ENCODE data around the gene ZMIZ1.

The ZMIZ1 gene

DNA sequence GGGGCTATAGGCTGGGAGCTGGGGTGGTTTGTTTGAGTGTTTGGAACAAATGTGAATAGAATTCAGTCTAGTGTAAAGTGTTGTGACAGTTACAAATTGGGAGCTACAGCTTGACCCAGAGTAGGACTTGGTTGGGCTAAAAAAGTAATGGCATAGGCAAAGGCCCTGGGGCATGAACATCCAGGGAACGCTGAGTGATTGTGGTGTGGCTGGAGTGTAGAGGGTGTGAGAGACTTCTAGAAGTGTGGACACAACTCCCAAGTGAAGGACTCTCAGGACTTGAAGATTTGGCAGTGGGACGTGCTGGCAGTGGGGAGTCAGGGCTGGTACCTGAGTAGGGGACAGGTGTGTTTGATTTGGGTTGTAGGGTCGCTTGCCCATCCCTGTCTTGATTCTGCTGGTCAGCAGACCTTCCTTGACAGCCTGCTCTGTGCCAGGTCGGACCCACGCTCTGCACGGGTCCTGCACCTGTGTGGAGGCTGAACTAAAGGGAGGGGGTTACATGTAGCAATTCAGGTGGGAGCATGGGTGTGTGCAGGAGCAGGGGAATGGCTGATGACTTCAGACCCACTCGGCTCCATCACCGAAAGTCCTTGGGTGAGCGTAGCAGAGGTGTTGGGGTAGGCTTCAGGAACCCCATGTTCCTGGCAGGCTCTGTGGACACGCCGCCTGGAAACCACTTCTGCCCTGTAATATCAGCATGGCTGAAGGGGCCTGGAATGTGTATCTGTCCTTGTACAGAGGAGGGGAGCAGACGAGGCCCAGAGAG, 43.3 kb downstream of the ZMIZ1 start:
- peaks cover 5% of the 10 kb centered on the region for H3K36me3 Mint-ChIP-seq (ENCODE audit: insufficient read depth)
- H3K9me3 Mint-ChIP-seq, result no peaks in the 10 kb centered on the region
- ATAC-seq (replicated peaks; ENCODE audit: extremely low read depth, poor library complexity, severe bottlenecking), result no peak
- no peaks in the 10 kb centered on the region for H3K27me3 Mint-ChIP-seq
- no peak for DNase-seq (ENCODE audit: low spot score in 2 of 2)
- no peak overlapping the region for H3K4me3 Mint-ChIP-seq
- no peak overlapping the region for H3K27ac Mint-ChIP-seq (ENCODE audit: low read depth)
- H3K4me1 Mint-ChIP-seq, result peaks cover 35% of the 10 kb centered on the region

DNA sequence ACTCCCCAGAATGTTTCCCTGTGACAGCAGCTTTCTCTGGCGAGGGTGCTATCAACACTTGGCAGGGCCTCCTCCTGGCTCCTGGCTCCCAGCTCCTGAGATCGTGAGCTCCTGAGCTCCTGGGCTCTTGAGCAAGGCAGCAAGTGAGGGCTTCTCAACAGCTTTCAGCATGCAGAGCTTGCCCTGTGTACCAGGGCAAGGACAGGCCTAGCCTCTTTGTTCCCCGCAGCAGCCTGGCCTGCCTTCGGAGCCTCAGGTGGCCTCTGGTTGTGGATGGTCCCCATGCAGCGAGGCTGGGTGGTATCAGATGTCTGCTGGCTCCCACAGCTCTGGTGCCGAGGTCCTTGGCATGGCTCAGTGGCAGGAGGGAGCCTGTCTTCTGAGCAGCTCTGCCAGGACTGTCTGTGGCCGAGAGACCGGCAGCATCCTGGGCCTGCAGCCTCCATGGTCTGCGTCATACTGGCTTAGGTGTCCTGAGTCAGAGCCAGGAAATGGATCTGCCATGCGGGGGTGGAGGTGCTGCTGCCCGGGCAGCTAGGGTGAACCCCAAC, 44.2 kb downstream of the ZMIZ1 start:
- DNase-seq (ENCODE audit: low spot score in 2 of 2) (no peak), ATAC-seq (replicated peaks; ENCODE audit: extremely low read depth, poor library complexity, severe bottlenecking) (no peak)
- peaks cover 3% of the 10 kb centered on the region for H3K36me3 Mint-ChIP-seq (ENCODE audit: insufficient read depth)

DNA sequence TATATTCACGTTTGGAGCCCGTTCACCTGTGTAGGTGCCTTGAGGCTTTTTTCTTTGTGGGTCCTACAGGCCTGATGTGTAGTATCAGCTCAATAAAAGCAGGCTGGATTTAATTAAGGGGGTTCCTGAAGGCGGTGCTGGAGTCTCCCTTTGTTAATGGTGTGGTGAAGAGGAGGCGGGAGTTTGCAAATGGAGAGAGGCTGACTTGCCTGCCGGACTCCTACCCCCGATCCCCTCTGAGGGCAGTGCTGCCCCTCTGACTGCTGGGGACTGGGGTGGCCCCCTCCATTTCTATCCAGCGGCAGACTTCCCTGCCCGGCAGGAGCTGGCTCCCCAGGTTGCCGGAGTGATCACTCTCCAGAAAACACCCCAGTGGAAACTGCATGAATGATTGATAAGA, 45.1 kb downstream of the ZMIZ1 start:
- Mint-ChIP-seq H3K4me3 (no peak overlapping the region), H3K27ac (ENCODE audit: low read depth) (no peak overlapping the region), H3K4me1 (peaks cover 40% of the 10 kb centered on the region), H3K9me3 (no peaks in the 10 kb centered on the region), H3K27me3 (no peaks in the 10 kb centered on the region), H3K36me3 (ENCODE audit: insufficient read depth) (peaks cover 4% of the 10 kb centered on the region)
- ATAC-seq (replicated peaks; ENCODE audit: extremely low read depth, poor library complexity, severe bottlenecking) (no peak), DNase-seq (ENCODE audit: low spot score in 2 of 2) (no peak)

More for the DNA sequence above, 44.2 kb downstream of the ZMIZ1 start:
- Mint-ChIP-seq H3K27me3 (no peaks in the 10 kb centered on the region), H3K9me3 (no peaks in the 10 kb centered on the region), H3K4me1 (peaks cover 40% of the 10 kb centered on the region), H3K4me3 (no peak overlapping the region), H3K27ac (ENCODE audit: low read depth) (no peak overlapping the region)

DNA sequence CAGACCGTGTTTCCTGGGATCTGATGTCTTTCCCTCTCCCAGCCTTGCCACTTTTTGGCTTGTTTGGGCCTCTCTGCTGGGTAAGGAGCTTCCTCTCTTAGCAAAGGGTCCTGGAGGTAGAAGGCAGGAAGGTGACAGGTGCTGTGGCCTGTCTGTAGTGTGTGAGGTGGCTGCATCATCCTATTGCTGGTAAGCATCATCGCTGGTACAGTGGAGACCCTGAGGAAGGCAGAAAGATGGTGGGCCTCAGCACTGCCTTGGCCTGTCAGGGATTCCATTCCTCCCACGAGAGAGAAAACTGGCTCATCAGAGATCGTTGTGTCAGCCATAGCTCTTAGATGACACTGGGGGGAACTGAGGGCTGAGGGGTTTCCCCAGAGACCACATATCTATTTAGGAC, 46.5 kb downstream of the ZMIZ1 start:
- Mint-ChIP-seq H3K36me3 (ENCODE audit: insufficient read depth) (peaks cover 4% of the 10 kb centered on the region), H3K4me1 (peaks cover 40% of the 10 kb centered on the region), H3K27ac (ENCODE audit: low read depth) (no peak overlapping the region), H3K27me3 (no peaks in the 10 kb centered on the region), H3K4me3 (no peak overlapping the region), H3K9me3 (no peaks in the 10 kb centered on the region)
- ATAC-seq (replicated peaks; ENCODE audit: extremely low read depth, poor library complexity, severe bottlenecking) (no peak), DNase-seq (ENCODE audit: low spot score in 2 of 2) (no peak)

DNA sequence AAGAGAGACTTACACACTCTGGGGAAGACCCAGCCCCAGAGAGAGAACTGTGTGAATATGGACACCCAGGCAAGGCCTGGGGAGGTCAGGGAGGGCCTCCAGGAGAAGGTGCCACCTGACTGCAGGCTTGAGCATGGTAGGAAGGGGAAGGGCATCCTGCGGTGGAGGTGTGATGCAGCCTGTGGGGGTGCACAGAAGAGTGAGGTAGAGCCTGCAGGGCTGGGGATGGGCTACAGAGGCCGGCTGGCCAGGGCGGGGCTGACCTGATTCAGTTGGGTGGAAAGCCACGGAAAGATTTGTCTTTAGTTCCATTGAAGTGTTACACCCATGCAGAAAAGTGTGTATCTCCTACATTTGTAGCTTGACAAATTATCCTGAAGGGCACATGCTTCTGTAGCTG, 47.6 kb downstream of the ZMIZ1 start:
- H3K27me3 Mint-ChIP-seq, result no peaks in the 10 kb centered on the region
- H3K27ac Mint-ChIP-seq (ENCODE audit: low read depth), result peak overlapping the region; percentile 80
- no peak for ATAC-seq (replicated peaks; ENCODE audit: extremely low read depth, poor library complexity, severe bottlenecking)
- no peaks in the 10 kb centered on the region for H3K9me3 Mint-ChIP-seq
- H3K36me3 Mint-ChIP-seq (ENCODE audit: insufficient read depth), result peaks cover 4% of the 10 kb centered on the region
- no peak for DNase-seq (ENCODE audit: low spot score in 2 of 2)
- H3K4me3 Mint-ChIP-seq, result no peak overlapping the region
- H3K4me1 Mint-ChIP-seq, result peaks cover 40% of the 10 kb centered on the region

DNA sequence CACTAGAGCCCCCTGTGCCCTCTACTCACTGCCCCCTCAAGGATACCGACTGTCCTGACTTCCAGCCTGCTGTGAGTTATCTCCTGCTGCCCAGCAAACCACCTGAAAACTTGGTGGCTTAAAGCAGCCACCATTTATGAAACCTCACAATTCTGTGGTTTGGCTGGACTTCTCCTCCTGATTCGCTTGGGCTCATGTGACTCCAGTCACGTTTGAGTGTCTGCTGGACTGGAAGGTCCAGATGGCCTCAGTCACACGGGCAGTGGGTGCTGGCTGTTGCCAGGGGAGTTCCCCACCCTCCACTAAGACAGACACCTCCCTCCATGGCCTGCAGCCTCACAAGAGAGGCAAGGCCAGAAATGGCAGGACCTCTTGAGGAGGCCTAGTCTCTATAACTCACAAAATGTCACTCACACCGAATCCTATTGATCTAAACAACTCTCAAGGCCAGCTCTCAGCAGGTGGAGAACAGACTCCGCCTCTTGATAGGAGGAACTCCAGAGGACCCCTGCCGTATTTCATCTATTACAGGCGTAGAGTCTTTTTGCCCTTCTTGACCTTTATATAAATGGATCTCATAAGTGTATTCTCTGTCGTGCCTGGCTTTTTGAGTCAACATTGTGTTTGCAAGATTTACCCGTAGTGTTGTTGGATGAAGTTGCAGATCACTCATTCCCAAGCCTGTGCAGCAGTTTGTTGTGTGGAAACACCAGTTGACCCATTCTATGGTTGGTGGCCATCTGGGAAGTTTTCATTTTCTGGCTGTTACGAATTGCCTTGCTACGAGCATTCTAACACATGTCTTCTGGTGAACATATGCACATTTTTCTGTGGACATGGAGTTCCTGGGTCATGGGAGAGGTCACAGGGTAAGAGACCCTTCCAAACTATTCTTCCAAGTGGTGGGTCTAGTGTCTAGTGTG, 48.3 kb downstream of the ZMIZ1 start:
- H3K27me3 Mint-ChIP-seq, result no peaks in the 10 kb centered on the region
- no peak overlapping the region for H3K4me3 Mint-ChIP-seq
- peak overlapping the region; percentile 80 for H3K27ac Mint-ChIP-seq (ENCODE audit: low read depth)
- ATAC-seq (replicated peaks; ENCODE audit: extremely low read depth, poor library complexity, severe bottlenecking), result no peak
- H3K36me3 Mint-ChIP-seq (ENCODE audit: insufficient read depth), result peaks cover 4% of the 10 kb centered on the region
- peaks cover 40% of the 10 kb centered on the region for H3K4me1 Mint-ChIP-seq
- DNase-seq (ENCODE audit: low spot score in 2 of 2), result no peak
- no peaks in the 10 kb centered on the region for H3K9me3 Mint-ChIP-seq

DNA sequence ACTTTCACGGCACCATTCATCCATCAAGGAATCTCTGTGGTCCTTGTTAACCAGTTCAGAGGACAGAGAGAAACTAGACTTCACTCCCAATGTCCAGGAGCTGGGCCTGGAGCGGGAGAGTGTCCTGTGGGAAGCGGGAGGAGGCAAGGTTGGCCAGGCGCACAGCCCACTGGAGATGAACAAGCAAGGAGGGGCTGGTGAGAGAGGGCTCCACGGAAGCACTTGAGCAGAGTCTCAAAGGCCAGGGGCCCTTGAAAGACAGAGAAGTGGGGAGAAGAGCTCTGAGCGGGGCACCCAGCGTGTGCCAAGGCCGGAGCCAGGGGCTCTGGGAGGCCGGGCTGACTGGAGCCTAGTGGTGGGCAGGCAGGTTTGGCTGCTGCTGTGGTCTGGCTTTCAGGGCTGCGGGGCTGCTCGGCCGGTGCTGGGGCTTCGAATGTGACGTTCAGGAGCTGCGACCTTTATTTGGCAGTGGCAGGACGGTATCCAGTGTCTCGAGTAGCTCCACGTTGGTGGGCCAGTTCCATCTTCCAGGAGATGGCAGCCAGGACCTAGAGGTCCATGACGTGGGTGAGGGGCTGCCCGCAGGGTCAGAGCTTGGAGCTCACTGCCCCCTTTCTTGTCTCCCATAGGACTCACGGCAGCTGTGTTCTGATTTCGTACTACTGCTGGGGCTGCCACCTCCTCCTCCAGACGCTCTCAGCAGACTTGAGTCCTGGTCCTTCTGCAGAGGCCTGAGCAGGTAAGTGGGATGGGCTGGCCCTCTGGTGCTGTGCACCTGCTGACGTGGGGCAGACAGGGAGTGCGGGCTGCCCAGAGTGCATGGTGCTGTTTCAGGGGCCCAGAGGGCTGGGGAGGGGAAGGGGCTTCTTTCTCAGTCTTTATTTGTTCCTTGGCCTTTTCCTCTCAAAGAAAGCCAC, 49.8 kb downstream of the ZMIZ1 start:
- ATAC-seq (replicated peaks; ENCODE audit: extremely low read depth, poor library complexity, severe bottlenecking), result no peak
- H3K4me1 Mint-ChIP-seq, result peaks cover 38% of the 10 kb centered on the region
- peaks cover 4% of the 10 kb centered on the region for H3K36me3 Mint-ChIP-seq (ENCODE audit: insufficient read depth)
- H3K4me3 Mint-ChIP-seq, result no peak overlapping the region
- H3K9me3 Mint-ChIP-seq, result no peaks in the 10 kb centered on the region
- no peak overlapping the region for H3K27ac Mint-ChIP-seq (ENCODE audit: low read depth)
- no peaks in the 10 kb centered on the region for H3K27me3 Mint-ChIP-seq
- DNase-seq (ENCODE audit: low spot score in 2 of 2), result no peak

DNA sequence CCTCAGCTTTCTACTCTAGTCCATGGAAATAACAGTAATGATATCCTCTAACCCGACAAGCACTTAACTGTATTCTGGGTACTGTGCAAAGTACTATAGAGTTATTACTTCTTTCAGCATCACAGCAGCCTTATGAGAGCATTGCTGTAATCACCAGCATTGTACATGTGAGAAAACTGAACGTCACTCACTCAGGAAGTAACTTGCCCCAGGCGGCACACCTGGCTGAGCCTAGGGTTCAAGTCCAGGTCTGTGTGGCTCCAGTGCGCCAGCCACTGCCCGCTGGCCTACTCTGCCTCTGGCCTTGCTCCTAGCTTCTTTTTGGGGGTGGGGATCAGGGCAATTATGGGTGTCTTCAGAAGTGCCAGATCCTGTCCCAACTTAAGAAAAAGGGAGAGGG, 50.5 kb downstream of the ZMIZ1 start:
- no peak for ATAC-seq (replicated peaks; ENCODE audit: extremely low read depth, poor library complexity, severe bottlenecking)
- Mint-ChIP-seq H3K9me3 (no peaks in the 10 kb centered on the region), H3K4me3 (no peak overlapping the region)

DNA sequence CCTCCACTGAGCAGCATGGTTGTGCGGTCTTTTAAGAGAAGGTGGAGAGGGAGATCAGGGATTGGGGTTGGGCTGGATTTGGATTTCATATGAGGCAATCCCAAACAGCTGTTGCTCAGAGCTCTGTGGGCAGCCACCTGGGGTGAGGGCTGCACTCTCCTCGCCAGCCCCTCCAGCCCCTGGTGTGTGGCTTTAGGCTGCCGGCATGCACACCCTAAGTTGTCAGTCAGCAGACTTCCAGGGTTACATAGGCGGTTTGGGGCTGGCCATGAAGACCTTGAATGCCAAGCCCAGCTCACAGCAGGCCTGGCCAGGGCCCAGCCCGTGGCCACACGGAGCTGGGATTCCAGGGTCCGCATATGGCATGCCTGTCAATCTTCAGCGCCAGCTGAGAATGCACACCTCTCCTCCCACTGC, 54.8 kb downstream of the ZMIZ1 start:
- Mint-ChIP-seq H3K4me3 (no peak overlapping the region), H3K4me1 (peaks cover 15% of the 10 kb centered on the region), H3K9me3 (no peaks in the 10 kb centered on the region), H3K36me3 (ENCODE audit: insufficient read depth) (no peaks in the 10 kb centered on the region), H3K27me3 (no peaks in the 10 kb centered on the region), H3K27ac (ENCODE audit: low read depth) (no peak overlapping the region)
- DNase-seq (ENCODE audit: low spot score in 2 of 2) (no peak), ATAC-seq (replicated peaks; ENCODE audit: extremely low read depth, poor library complexity, severe bottlenecking) (no peak)

More for the DNA sequence above, 50.5 kb downstream of the ZMIZ1 start:
- Mint-ChIP-seq H3K27me3 (no peaks in the 10 kb centered on the region), H3K36me3 (ENCODE audit: insufficient read depth) (peaks cover 3% of the 10 kb centered on the region), H3K4me1 (peaks cover 32% of the 10 kb centered on the region), H3K27ac (ENCODE audit: low read depth) (no peak overlapping the region)
- DNase-seq (ENCODE audit: low spot score in 2 of 2), result no peak

DNA sequence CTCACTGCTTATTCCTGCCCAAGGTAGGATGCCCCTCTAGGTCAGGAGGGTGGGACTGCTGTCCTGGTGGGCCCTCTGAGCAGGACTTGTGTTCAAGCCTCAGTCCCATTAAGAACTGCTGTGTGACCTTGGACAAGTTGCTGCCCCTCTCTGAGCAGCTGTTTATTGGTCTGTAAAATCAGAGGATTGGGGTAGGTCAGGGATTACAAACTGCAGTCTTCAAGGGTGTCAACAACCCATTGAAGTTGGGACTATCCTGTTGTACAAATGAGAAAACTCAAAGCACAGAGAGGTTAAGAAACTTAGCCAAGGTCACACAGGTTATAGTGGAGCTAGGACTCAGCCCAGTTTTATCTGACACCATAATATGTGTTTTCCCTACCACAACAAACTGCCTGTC, 55.3 kb downstream of the ZMIZ1 start:
- no peak for DNase-seq (ENCODE audit: low spot score in 2 of 2)
- Mint-ChIP-seq H3K36me3 (ENCODE audit: insufficient read depth) (no peaks in the 10 kb centered on the region), H3K27ac (ENCODE audit: low read depth) (no peak overlapping the region), H3K9me3 (no peaks in the 10 kb centered on the region), H3K27me3 (no peaks in the 10 kb centered on the region), H3K4me1 (peaks cover 16% of the 10 kb centered on the region), H3K4me3 (no peak overlapping the region)
- no peak for ATAC-seq (replicated peaks; ENCODE audit: extremely low read depth, poor library complexity, severe bottlenecking)

DNA sequence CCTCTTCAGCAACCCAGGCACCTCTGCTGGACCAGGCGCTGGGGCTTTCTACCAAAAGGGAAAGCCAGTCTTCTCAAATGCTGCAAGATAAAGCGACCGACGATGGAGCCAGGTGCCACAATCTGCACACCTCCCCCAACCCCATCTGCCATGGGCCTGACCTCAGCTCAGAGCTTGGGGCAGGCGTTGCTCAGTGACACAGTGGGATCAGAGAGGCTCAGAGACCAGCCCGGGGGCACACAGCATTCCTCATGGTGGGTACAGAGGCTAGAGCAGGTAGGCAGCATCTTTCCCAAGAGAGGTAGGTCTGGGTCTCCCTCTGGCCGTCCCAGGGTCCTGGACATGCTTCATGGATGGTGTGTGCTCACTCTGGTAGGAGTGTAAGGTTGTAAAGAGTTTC, 56.3 kb downstream of the ZMIZ1 start:
- no peak overlapping the region for H3K27ac Mint-ChIP-seq (ENCODE audit: low read depth)
- DNase-seq (ENCODE audit: low spot score in 2 of 2) (no peak), ATAC-seq (replicated peaks; ENCODE audit: extremely low read depth, poor library complexity, severe bottlenecking) (no peak)
- H3K27me3 Mint-ChIP-seq, result no peaks in the 10 kb centered on the region
- no peaks in the 10 kb centered on the region for H3K9me3 Mint-ChIP-seq
- no peak overlapping the region for H3K4me3 Mint-ChIP-seq
- H3K36me3 Mint-ChIP-seq (ENCODE audit: insufficient read depth), result no peaks in the 10 kb centered on the region
- peaks cover 16% of the 10 kb centered on the region for H3K4me1 Mint-ChIP-seq
